MG63 (cell line): ENCODE results near the gene SYNGR1. TPM values are rescaled to one million over a fixed set of nuclear protein-coding genes. Genes with fewer than 3 reads are reported as not detected.
A peak's percentile ranks its signal among the peaks of the same experiment; 100 is the strongest.

Source experiments
- DNase-seq: peaks from one replicate; pipeline ENCODE4 v3.0.0-alpha.2; 2020
- H3K27me3 ChIP-seq: fragments of 250-450 bp; sonication (Bioruptor Pico); 2 replicates; pipeline ENCODE4 v1.5.1; 2020; ENCODE audit warnings: mild to moderate bottlenecking, moderate library complexity
- H3K36me3 ChIP-seq: fragments of 250-450 bp; sonication (Bioruptor Pico); 2 replicates; pipeline ENCODE4 v1.5.1; 2020; ENCODE audit warnings: mild to moderate bottlenecking, moderate library complexity
- H3K4me3 ChIP-seq: fragments of 250-450 bp; sonication (Bioruptor Pico); 2 replicates; pipeline ENCODE4 v1.5.1; 2020; ENCODE audit warnings: mild to moderate bottlenecking, moderate library complexity
- H3K9me3 ChIP-seq: fragments of 250-450 bp; sonication (Bioruptor Pico); 2 replicates; pipeline ENCODE4 v1.5.1; 2020; ENCODE audit warnings: mild to moderate bottlenecking, moderate library complexity
- total RNA-seq: library from RNA; depleted of rRNA; stranded (reverse); fragments of >200 nt; shearing (Covaris generic); gene quantifications from 2 replicates; pipeline ENCODE4 v1.2.3, GENCODE V29; 2014; ENCODE audit warnings: low replicate concordance; rRNA removed

The SYNGR1 gene, protein sequence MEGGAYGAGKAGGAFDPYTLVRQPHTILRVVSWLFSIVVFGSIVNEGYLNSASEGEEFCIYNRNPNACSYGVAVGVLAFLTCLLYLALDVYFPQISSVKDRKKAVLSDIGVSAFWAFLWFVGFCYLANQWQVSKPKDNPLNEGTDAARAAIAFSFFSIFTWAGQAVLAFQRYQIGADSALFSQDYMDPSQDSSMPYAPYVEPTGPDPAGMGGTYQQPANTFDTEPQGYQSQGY
- 32.3 and 58.3 TPM in 2 replicates for total RNA-seq

DNA sequence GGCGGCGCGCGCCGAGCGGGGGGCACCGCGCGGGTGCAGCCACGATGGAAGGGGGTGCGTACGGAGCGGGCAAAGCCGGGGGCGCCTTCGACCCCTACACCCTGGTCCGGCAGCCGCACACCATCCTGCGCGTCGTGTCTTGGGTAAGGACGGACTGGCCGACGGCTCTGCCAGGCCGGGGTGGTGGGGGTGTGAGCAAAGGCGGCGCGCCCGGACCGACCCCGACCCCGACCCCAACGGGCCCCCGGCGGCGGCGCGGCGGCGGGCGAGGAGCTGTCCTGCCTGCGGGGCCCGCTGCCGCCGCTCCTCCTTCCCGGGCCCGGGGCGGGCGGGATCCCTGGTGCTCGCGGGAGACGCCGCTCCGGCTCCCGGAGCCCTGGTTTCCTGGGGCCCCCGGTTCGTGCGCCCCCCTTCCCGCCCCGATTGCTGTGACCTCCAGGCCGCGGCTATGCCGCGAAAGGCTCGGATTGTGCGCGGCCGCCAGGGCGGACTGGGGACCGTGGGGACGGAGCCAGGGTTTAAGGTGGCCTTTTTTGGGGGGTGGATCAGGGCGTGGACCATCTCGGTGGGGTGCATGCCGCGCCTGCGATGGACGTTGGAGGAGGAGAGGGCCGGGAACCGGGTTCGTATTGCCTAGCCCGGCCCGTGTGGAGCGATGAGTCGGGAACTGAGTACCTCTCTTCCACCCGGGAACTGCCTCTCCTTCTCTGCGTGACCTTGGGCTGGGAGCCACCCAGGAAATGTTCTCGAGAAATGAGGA lies at the start of gene SYNGR1:
SYNGR1 (plus strand) TSS at position 25 of the 760 bp plus-strand sequence; CDS start at position 45, 20 bp downstream.
- no peaks in the 10 kb centered on the region for H3K9me3 ChIP-seq
- DNase-seq = peak; percentile 12
- H3K4me3 ChIP-seq = peak within 1 kb of the TSS; percentile 67
- no peaks in the 10 kb centered on the region for H3K36me3 ChIP-seq
- no peaks in the 10 kb centered on the region for H3K27me3 ChIP-seq

DNA sequence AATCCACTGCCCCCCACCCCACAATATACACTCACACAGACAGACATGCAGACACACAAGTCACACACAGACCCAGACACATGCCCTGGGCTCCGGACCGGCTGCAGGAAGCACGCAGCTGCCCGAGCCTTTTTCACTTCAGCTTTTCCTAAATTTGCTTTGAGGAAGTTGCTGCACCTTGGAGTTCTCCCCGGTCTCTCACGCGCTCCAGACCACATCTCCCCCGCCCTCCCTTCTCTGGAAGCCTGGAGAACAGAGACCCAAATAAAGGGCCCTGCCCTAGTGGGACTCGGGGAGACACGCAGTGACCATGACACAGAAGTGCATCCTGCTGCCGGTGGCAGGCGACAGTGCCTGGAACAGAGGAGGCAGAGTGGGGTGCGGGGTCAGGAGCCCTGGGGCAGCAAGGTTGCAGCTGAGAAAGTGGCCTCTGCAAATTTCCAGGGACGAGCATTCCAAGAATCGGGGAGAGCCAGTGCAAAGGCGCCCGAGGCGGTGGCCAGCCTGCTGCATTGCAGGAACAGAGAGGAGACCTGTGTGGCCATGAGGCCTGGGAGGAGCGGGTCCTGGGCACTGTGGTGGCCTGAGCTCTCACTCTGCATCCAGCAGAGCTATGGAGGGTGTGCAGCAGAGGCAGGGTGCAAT lies 49.5 kb upstream of the SYNGR1 start:
- no peaks in the 10 kb centered on the region for H3K27me3 ChIP-seq
- no peak for DNase-seq
- no peak overlapping the region for H3K4me3 ChIP-seq
- no peaks in the 10 kb centered on the region for H3K9me3 ChIP-seq
- no peaks in the 10 kb centered on the region for H3K36me3 ChIP-seq

DNA sequence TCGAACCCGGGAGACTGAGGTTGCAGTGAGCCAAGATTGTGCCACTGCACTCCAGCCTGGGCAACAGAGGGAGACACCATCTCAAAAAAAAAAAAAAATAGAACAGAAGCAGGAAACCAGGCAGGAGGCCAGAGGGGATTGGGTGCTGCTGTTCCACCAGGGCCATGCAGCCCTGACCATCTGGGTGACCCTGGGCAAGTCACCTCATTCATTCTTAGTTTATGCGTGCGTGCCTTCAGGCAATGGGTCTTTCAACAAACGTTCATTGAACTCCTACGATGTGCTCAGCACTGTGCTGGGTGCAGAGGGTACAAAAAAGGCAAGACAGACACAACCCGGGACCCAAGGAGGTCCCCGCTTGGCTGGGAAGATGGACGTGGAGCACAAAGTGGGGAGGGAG lies 48.7 kb upstream of the SYNGR1 start:
- DNase-seq = no peak
- Histone ChIP-seq H3K9me3 (no peaks in the 10 kb centered on the region), H3K36me3 (no peaks in the 10 kb centered on the region)

DNA sequence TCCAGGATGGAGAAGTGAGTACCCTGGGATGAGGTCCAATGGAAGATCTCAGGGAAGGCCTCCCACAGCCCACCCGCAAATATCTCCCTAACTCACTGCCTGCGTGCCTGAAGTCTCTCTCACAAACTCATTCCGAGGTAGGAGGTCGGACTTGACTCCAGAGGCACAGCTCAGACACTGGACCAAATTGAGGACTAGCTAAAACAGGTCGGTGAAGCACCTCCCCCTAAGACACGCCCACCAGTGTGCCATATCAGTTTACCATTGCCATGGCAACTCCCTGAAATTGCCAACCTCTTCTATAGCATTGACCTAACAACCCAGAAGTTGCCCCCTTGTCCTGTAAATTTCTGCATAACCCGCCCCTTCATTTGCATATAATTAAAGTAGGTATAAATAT lies 47.9 kb upstream of the SYNGR1 start:
- no peak overlapping the region for H3K4me3 ChIP-seq
- no peak for DNase-seq

More for the DNA sequence above, 48.7 kb upstream of the SYNGR1 start:
- Histone ChIP-seq H3K4me3 (no peak overlapping the region), H3K27me3 (no peaks in the 10 kb centered on the region)

DNA sequence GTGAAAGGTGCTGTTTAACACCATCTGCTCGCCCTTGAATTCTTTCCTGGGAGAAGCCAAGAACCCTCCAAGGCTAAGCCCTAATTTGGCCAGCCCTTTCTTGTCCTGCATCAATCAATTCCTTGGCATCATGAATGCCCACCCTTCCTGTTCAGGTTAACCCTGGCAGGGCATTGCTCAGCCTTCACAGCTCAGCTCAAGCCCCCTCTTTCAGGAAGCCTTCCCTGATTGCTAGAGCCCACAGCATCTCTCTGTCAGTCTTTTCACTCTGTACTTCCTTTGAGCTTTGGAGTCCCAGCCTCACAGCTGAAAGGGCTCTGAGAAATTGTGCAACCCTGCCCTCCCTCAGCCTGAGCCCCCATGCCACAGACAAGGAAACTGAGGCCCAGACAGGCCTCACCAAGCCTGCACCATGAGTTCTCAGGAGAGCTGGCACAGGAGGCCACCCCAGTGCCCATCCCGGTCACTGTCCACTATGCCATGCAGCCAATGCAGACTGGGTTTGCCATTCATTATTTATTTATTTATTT lies 47.3 kb upstream of the SYNGR1 start:
- no peak for DNase-seq
- 0 out of 2 replicates have a peak, but pooled peaks cover 2% of the 10 kb centered on the region for H3K36me3 ChIP-seq
- no peak overlapping the region for H3K4me3 ChIP-seq
- H3K27me3 ChIP-seq = no peaks in the 10 kb centered on the region
- no peaks in the 10 kb centered on the region for H3K9me3 ChIP-seq

More for the DNA sequence above, 47.9 kb upstream of the SYNGR1 start:
- Histone ChIP-seq H3K9me3 (no peaks in the 10 kb centered on the region), H3K36me3 (no peaks in the 10 kb centered on the region), H3K27me3 (no peaks in the 10 kb centered on the region)

DNA sequence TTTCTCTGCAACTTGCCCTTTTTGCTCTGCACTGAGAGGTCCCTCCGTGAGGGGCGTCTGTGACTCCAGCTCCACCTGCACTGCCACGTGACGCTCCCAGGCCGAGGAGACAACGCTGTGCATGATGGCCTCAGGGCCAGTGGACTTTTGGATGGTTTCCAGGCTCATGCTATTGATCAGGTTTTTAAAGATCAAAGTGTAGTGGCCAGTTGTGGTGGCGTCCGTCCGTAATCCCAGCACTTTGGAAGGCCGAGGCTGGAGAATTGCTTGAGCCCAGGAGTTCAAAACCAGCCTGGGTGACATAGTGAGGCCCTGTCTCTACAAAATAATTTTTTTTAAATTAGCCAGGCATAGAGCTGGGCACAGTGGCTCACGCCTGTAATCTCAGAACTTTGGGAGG lies 46.4 kb upstream of the SYNGR1 start:
- H3K9me3 ChIP-seq = no peaks in the 10 kb centered on the region
- no peak for DNase-seq
- peaks cover 8% of the 10 kb centered on the region for H3K36me3 ChIP-seq
- no peak overlapping the region for H3K4me3 ChIP-seq
- no peaks in the 10 kb centered on the region for H3K27me3 ChIP-seq

DNA sequence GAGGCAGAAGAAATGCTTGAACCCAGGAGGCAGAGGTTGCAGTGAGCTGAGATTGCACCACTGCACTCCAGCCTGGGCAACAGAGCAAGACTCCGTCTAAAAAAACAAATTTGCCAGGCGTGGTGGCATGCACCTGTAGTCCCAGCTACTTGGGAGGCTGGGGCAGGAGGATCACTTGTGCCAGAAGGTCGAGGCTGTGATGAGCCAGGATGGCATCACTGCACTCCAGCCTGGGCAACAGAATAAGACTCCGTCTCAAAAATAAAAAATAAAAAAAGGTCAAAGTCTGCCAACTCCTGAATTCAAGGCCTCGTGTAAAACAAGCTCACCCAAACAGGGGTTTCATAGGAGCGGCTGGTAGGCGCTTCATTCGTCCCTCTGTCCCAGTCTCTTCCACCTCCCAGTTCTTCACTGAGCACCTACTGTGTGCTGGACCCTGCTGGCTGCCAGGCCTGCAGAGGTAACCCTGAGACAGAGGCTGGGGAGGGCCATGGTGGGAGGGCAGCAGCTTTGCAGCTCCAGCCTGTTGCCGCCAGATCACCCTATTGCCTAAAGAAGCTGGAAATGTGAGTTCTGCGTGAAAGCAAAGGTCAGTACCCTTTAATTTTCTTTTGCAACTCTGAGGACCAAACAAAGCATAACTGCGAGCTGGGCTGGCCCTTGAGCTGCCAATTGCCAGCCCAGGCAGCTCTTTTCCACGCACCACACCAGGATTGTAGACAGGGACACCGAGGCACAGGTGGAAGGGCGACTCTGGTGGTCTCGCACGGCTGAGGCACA lies 45.7 kb upstream of the SYNGR1 start:
- no peak for DNase-seq
- Histone ChIP-seq H3K4me3 (no peak overlapping the region), H3K36me3 (peaks cover 8% of the 10 kb centered on the region), H3K27me3 (no peaks in the 10 kb centered on the region), H3K9me3 (no peaks in the 10 kb centered on the region)

DNA sequence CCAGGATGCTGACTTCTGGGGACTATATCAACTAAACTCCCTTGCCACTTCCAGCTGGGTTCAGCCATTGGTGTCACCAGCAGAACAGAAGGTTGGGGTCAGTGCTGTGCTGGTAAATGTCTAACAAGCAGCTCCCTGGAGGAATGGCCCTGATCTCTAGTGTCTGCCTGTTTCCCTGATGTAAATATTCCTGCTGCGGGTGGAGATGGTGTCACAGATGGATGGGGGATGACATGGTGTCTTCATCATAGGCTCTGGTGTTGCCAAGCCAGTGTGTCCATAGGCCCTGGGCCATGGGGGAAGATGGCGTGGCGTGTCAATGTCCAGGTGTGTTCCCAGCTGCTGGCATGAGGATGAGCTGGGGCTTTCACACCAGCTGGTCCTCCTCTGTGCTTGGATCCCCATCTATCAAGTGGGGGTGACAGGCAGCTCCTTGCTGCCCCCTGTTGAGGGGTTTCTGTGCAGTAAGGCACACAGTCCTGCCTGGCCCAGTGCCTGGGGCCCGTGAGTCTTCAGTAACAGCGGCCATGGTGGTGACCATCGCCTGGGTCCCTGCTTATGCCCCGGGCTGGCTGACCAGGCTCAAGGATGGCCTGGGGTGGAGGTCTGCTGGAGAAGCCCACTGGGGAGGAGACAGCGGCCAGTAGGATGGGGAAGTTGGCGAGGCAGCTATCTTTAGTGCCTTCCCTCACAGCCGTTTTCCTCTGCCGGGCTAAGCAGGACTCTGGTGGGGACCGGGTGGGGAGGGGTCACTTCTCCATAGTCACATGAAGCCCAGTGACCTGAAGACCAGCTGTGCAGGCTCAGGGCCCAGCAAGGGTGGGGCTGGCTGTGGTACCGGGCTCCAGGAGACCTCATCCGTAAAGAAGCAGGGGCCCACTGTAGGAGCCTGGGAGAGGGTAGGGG lies 43.1 kb upstream of the SYNGR1 start:
- no peak overlapping the region for H3K4me3 ChIP-seq

DNA sequence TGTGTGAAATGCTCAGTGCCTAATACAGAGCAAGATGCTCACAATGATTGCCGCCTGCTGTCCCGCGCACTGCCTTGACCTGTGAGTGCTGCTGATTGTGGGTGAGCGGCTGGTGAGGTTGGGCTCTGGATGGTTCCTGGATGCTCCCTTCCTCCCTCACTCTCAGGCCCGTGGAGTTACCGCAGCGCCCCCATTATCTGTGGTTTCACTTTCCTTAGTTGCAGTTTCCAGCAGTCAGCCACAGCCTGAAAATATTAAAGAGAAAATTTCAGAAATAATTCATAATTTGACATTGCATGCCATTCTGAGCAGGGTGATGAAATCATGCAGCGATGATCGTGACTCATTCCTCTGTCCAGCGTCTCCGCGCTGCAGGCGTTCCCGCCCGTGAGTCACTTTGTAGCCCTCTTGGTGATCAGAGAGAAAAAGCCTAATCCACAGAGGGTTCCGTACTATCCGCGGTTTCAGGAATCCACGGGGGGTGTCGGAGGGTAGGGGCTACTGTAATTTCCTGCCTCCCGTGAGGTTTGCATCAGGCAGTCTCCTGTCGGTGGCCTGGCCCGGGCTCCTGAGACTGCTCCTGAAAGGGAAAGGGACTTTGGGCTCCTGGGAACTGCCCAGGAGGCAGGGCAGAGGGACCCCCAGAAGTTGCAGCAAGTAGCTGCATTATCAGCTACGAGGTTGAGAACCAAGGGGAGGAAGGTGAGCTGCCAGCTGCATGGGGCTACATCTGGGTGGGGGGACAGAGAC lies 41.0 kb upstream of the SYNGR1 start:
- no peaks in the 10 kb centered on the region; the same call in 1 of the 2 replicates for H3K27me3 ChIP-seq

More for the DNA sequence above, 43.1 kb upstream of the SYNGR1 start:
- Histone ChIP-seq H3K27me3 (no peaks in the 10 kb centered on the region; the same call in 1 of the 2 replicates), H3K36me3 (peaks cover 13% of the 10 kb centered on the region), H3K9me3 (no peaks in the 10 kb centered on the region)
- DNase-seq = peak; percentile 33

DNA sequence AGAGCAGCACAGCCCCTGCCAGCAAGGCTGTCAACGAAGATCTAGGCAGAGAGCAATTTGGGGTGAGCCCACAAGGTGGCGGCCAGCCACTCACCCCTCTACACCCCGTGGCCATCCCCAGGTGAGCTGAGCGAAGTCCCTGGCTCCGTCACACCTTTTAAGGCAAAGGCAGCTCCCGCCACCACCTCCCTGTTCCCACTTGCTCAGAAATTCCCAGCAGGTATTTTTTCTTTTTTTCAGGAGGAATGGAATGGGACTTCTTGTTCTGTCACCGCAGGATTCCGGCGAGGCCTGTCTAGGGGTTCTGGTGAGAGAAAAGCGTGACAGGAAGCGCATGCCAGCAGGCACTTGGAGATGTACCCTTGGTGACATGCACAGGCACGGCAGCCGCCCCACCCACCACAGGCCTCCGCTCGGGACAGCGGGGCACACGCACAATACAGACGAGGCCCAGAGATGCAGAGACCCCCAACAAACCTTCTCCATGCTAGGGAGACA lies 40.4 kb upstream of the SYNGR1 start:
- H3K9me3 ChIP-seq = no peaks in the 10 kb centered on the region
- DNase-seq = no peak
- H3K27me3 ChIP-seq = no peaks in the 10 kb centered on the region; the same call in 1 of the 2 replicates
- H3K36me3 ChIP-seq = peaks cover 40% of the 10 kb centered on the region
- no peak overlapping the region for H3K4me3 ChIP-seq

More for the DNA sequence above, 41.0 kb upstream of the SYNGR1 start:
- H3K4me3 ChIP-seq = no peak overlapping the region
- peaks cover 33% of the 10 kb centered on the region for H3K36me3 ChIP-seq
- no peaks in the 10 kb centered on the region for H3K9me3 ChIP-seq
- peak; percentile 94 for DNase-seq

DNA sequence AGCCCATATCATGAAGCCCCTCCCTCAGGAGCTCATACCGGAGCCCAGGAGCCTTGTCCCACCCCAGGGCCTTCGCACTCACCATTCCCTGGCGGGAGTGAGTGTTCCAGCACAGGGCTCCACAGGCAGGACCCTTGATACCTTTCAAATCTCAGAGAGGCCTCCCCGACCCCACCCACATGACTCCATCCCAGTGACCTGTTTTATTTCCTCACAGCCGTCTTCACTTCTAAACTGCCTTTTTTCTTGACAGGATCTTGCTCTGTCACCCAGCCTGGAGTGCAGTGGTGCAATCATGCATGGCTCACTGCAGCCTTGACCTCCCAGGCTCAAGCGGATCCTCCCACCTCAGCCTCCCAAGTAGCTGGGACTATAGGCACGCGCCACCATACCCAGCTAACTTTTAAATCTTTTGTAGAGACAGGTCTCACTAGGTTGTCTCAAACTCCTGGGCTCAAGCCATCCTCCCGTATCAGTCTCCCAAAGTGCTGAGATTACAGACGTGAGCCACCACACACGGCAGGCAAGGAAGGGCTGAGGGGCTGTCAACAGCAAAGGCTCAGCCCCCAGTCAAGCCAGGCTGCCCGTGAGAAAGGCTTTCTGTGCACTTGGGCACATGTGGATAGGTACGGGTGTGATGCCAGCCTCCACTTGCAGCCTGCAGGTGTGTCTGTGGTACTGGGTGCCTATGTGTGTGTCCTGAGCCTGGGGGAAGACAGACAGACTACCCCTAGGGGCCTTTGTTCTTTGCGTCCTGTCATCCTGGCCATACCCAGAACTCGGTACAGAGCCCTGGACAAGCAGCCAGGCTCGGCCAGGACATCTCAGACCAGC lies 39.7 kb upstream of the SYNGR1 start:
- H3K4me3 ChIP-seq = no peak overlapping the region
- H3K36me3 ChIP-seq = peaks cover 47% of the 10 kb centered on the region
- H3K27me3 ChIP-seq = no peaks in the 10 kb centered on the region; the same call in 1 of the 2 replicates
- no peaks in the 10 kb centered on the region for H3K9me3 ChIP-seq
- peak; percentile 55 for DNase-seq

DNA sequence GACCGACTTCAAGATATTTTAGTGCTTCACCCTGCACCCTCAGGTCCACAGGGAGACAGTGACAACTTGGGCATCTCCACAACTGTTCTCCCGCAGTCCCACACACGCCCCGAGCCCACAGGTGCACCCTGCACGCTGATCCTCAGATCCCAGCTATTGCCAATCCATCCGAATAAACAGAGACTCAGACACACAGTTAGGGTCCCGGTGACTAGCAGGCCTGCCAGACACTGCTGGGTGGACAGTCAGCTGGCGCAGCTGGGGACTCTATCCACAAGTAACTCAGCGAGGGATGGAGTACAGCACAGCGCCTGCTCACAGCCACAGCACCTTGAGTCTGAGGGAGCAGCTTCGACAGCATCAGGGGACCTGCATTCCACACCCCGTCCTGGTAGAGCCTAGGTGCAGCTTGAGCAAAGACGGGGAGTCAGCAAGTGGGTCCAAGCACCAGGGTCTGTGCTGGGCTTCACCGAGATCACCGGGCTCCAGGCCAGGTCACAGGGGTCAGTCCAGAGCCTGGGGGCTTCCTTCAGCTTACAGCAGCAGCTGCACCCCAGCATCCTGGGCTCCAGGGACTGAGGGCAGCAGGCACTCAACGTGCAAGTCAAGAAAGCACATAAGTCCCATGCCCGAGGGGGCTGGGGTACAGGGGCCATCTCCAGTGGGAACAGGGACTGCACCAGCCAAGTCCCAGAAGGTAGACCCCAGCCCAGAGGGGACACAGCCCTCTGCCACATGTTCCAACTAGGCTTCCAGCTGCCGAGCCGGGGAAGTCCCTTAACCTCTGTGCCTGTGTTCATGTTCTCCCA lies 38.0 kb upstream of the SYNGR1 start:
- H3K9me3 ChIP-seq = no peaks in the 10 kb centered on the region
- no peak overlapping the region for H3K4me3 ChIP-seq
- H3K36me3 ChIP-seq = peaks cover 64% of the 10 kb centered on the region
- DNase-seq = peak; percentile 61
- no peaks in the 10 kb centered on the region; the same call in 1 of the 2 replicates for H3K27me3 ChIP-seq

DNA sequence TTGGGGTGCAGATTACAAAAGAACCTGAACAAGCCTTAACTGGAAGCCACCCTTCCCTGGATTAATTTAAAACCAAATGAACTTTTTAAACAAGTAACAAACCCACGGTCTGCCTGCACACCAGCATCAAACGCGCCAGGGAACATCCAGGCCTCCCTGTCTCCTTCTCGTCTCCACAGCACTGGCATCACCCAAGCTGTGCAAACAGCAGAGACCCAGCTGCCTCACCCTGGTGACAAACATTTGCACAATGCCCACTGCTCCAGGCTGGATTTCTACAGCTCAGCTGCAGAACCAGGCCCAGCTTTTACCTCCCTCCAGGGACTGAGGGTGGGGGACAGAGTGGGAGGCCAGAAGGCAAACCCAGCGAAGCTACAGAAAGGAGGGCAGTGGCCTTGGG lies 37.4 kb upstream of the SYNGR1 start:
- H3K27me3 ChIP-seq = no peaks in the 10 kb centered on the region; the same call in 1 of the 2 replicates
- H3K4me3 ChIP-seq = no peak overlapping the region
- H3K9me3 ChIP-seq = no peaks in the 10 kb centered on the region
- no peak for DNase-seq
- H3K36me3 ChIP-seq = peaks cover 68% of the 10 kb centered on the region
